GM18951 (cell line): ENCODE results near the gene ABCE1.

Source experiments
- POLR2A ChIP-seq: IDR thresholded peaks from 4 replicates; pipeline ENCODE4 v1.6.1; 2011; ENCODE audit warnings: mild to moderate bottlenecking; ENCODE audit not compliant: insufficient read length, insufficient read depth; ENCODE audit errors: extremely low read depth
- in situ Hi-C: fragments of 300-500 bp; cut with MboI; formaldehyde crosslinking; loops from one replicate; pipeline ENCODE4 v1.12.0; 2022; ENCODE audit warnings: low sequenced_read_pairs, mixed read lengths, inconsistent platforms; ENCODE audit not compliant: unreplicated experiment

Gene ABCE1

GRCh38 chr4:145176641-145177432 is 78.7 kb downstream of the ABCE1 start:
- in situ Hi-C loops: no loop called here
- TF ChIP-seq POLR2A: no peak

GRCh38 chr4:145177511-145177905 is 79.4 kb downstream of the ABCE1 start:
- in situ Hi-C loops: no loop called here

DNA sequence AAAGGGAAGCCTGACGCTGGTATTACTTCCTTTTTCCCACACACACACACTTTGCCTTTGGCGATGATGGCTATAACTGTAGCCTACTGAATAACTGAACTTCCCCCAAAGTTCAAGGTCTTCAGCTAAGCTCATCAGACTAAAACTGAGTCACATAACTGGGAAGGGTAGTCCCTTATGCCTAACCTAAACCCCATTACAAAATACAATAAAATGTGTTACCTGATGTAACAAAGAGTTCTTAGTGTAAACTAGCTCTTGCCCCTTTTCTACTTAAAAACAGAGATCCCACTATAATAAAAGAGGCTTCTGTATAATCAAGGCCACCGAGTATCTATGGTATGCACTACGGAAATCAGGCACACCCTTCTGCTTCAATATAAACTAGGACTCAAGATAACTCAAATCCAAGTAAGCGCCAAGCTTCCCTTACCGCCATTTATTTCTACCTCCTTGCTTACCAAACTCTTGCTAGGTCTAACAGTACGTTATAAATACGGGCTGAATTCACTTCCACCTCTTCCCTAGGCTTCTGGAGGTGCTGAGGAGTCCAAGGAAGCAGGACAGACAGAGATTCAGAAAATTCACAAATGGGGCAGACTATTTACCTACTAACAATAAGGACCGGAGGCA is 79.9 kb downstream of the ABCE1 start:
- in situ Hi-C loops: no loop called here
- no peak for TF ChIP-seq POLR2A

More at GRCh38 chr4:145177511-145177905, 79.4 kb downstream of the ABCE1 start:
- TF ChIP-seq POLR2A: no peak

DNA sequence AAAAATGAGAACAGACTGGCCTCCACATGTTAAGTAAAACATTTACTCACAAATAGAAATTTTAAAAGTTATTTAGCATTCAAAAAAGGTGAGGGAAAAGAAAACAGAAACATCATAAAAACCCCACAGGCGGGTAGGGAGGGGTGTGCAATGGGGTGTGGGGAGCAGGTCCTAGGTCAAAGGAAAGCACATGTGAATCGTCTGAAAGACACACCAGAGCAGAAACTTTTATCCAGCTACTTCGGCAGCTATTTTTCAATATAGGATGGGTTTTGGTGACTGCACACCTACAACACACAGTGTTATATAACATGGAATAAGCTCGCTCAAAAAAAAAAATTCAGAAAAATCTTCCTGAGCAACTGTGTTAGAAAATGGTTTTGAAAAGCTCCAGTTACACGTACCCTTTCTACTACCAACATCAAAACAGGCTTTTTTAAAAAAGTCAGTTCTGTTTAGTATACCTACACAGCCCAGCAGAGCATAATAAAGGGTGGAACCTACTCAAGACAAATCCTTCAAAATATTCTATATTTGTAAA is 80.7 kb downstream of the ABCE1 start:
- in situ Hi-C loops: no loop called here
- no peak for TF ChIP-seq POLR2A
